Measurements from ENCODE around the gene ODR4.
"Not testable (repeated sequence)": the region's sequence is repeated elsewhere in the genome, so short reads cannot be mapped to it uniquely, and the experiment has no call there.

Gene ODR4
- 38.6 to 45.6 reads per million in 2 donors for total RNA-seq

DNA sequence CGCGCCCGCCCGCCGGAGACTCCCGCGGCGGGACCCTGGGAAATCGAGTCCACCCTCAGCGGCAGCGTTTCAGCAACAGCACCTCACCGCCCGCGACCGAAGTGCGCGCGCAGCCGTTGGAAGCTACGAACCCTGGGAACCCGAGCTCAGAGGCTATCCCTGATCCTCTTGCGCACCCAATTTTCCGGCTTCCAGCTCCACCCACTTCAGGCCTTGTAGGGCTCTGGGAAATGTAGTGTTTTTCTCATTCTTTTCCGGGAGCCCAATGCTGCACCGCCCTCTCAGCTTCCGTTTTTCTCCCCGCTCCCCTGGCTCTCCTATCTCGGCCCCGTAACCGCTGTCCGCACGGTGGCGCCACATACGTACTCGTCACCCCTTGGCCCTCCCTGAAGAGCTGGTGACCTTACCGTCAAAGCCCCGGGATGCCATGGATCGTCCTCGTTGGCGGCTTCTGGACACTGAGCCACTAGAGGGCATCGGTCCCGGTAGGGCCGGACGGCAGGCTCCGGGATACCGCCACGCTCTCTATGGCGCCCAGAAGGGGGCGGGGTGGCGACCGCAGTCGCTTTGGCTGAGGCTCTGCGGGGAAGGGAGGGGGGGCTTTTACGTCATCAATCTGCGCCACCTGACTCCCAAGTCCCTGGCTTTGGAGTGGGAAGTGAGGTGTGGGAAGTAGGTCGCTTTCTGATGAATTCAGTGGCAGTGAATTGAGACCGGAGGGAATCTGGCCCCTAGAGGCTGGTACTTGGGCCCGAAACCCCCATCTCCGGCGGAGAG is at the start of gene ODR4, which contains the start of gene TPR:
Gene ODR4, plus strand, starts transcription at position 687 of the 777 bp plus-strand sequence. CDS start 3,948 bp downstream, outside the sequence.
Gene TPR, minus strand, starts transcription at position 102 of the 777 bp plus-strand sequence. CDS start 225 bp downstream, outside the sequence.
- DNase-seq = peak; percentile 95

DNA sequence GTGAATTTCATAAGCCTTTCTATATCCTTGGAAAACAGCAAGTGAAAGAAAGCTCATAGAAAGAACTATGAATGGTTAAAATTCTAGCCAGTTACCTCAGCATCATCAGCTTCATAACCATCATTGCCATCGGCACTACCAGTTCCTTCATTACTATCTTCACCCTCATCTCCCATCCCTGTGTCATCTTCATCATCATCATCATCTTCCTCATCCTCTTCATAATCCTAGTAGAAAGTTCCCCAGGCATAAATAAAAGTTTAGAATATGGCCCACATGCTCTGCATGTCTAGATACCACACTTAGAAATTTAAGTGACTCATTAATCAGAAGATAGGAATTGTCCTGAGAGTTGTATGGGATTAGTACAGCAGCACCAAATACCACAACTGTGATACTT is 49.6 kb upstream of the ODR4 start:
- no peak for DNase-seq

DNA sequence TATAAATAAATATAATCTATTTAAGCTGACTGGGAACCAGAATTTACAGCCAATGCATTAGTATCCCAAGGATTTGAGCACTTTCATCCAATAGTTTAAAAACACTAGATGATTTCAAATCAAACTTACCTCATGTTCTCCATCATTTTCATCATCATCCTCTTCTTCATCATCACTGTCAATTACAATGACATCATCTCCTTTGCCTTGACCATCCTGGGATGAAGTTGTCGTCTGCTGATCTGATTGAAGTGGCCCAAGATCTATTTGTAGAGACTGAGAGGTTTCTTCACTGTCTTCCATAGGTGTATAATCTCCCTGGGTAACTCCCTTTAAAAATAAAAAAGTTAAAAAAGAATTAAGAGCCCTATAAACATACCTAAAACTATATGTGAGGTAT is 48.3 kb upstream of the ODR4 start:
- DNase-seq = no peak

- DNase-seq = no peak
Observed at GRCh38 chr1:186330758-186331157, 44.9 kb upstream of the ODR4 start.

GRCh38 chr1:186337554-186337953 is 38.1 kb upstream of the ODR4 start:
- DNase-seq = no peak

GRCh38 chr1:186340772-186341171 is 34.9 kb upstream of the ODR4 start:
- DNase-seq = no peak

DNA sequence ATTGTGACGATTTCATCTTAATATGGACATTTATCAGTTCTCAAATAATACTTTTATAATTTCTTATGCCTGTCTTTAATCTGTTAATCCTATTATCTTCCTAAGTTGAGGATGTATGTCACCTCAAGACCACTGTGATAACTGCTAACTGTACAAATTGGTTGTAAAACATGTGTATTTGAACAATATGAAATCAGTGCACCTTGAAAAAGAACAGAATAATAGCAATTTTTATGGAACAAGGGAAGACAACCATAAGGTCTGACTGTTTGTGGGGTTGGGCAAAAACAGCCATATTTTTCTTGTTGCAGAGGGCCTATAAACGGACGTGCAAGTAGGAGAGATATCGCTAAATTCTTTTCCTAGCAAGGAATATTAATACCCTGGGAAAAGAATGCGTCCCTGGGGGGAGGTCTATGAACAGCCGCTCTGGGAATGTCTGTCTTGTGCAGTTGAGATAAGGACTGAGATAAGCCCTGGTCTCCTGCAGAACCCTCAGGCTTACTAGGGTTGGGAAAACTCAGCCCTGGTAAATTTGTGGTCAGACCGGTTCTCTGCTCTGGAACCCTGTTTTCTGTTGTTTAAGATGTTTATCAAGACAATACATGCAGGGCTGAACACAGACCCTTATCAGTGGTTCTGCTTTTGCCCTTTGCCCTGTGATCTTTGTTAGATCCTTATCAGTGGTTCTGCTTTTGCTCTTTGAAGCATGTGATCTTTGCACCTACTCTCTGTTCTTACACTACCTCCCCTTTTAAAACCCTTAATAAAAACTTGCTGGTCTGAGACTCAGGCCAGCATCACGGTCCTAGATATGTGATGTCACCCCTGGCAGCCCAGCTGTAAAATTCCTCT is 27.6 kb upstream of the ODR4 start:
- DNase-seq = not testable (repeated sequence)

DNA sequence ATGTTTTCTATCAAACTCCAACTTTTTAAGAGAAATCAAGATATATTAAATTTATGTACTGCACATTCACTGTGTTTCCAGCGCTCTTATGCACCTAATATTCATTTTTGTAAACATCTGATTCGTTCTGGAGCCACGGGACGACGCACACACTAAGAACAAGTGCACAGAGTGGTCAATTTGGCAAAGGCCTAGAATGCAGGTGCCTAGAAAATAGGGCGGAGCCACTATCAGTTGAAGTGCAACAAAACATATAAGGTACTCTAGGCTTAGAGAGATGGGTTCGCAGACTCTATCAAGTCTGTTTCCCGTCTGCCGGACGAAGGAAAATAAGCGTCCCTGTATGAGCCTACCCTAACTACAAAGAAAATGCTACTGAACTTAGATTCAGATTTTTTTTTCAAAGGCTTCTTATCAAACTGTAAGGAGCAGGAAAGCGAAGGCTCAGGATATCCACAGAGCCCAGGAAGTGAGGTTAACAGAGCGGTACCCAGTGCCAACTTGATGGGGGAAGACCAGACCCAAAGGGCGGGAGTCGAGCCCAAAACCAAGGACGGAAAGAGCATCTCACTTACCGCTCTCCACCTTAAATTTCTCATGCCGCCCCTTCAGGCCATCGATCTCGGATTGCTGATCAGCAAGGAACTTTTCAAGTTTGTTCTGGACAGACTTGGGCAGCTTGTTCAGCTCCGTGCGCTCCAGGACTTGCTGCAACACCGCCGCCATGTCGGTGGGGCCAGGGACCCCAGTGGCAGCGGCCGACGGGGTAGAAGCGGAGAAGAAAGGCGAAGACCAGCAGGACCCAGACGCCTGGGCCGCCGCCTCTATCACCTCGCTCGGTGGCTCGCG is 1.1 kb upstream of the ODR4 start:
- DNase-seq = no peak

GRCh38 chr1:186375929-186376319 is 286 bp downstream of the ODR4 start:
- no peak for DNase-seq

DNA sequence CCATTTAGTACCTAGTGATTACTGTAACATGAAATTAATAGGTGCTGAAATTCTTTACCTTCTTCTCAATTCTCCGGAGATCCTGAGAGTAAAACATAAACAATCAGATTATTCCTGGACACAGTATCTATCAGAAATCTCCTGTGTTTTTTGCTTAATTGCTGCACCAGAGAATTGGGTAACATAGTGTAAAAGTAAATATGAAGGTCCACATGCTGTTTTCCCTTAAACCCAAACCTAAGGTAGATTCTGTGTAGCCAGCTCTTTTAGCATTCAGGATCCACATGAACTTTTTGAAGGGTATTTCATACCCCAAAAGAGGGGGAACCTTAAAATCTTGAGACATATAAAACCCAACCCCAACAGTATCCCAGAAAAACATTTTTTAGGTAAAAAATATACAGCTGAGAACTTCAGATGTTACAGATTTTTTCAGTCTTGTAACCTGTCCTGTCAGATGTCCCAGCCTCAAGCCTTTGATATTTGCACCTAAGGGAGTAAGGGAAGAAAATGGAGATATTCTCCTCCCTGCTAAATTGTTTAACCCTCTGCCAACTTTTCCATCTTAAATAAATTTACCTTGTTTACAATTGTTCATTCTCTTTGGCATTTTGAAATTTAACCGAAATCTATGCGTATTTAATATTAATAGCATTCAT is 11.2 kb downstream of the ODR4 start:
- no peak for DNase-seq

DNA sequence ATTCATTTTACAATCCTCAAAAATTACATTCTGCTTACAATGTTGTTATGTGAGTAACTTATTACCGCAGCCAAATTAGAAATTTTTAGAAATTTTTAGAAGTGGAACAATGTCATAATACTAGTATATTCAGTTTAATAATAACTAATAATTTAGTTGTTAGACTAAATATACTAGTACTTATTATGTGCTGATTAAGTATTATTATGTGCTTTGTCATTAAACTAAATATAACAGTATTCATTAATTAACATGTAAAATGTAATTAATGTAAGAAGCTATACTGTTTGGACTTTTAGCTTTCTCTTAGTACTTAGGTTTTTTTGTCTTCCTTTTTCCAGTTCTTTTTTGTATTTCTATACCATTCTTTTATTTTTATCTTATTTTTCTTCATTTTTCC is 15.3 kb downstream of the ODR4 start:
- no peak for DNase-seq

DNA sequence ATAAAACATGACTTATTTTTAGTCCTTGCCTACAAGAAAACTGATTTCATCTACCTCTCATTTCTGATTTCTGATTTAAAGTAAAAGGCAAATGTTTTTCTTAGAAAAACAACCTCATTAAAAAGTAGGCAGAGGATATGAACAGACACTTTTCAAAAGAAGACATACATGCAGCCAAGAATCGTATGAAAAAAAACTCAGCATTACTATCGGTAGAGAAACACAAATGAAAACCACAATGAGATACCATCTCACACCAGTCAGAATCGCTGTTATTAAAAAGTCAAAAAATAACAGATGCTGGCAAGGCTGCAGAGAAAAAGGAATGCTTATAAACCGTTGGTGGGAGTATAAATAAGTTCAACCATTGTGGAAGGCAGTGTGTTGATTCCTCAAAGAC is 16.2 kb downstream of the ODR4 start:
- no peak for DNase-seq

DNA sequence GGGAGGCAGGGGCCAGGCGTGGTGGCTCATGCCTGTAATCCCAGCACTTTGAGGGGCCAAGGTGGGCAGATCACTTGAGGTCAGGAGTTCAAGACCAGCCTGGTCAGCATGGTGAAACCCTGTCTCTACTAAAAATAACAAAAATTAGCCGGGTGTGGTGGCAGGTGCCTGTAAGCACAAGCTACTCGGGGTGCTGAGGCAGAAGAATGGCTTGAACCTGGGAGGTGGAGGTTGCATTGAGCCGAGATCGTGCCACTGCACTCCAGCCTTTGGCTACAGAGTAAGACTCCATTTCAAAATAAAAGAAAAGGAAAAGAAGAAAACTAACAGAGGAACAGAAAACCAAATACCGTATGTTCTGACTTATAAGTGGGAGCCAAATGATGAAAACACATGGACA is 17.1 kb downstream of the ODR4 start:
- DNase-seq = not testable (repeated sequence)

DNA sequence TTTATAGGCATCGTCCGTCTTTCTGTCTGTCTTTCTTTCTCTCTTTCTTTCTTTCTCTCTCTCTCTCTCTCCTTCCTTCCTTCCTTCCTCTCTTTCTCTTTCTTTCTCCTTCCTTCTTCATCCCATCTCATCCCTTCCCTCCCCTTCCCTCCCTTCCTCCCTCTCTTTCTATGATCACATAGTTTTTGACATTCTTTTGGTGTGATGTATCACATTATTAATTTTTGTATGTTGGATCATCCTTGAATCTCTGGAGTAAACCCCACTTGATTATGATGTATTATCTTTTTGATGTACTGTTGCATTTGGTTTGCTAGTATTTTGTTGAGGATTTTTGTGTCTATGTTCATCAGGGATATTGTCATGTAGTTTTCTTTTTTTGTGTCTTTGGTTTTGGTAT is 25.8 kb downstream of the ODR4 start:
- DNase-seq = not testable (repeated sequence)

DNA sequence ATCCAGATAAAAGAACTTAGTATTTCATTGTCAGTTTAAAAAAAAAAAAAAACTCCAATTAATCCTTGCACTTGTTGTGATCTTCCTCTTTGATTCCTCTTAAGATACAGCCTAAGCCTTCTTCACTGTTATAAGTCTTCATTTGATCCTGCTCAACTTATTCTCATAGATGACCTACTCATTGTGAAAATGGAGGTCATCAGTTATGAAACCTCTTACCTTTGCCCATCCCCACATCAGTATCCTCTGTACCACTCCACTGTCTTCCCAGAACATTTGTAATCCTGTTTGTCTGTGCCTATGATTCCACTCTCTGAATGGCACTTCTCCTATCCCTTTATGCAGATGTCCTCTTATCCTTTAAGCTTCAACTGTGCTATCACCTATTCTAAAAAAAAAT is 28.0 kb downstream of the ODR4 start:
- DNase-seq = no peak

GRCh38 chr1:186404454-186405051 is 28.9 kb downstream of the ODR4 start:
- DNase-seq = no peak

- DNase-seq = no peak
Observed at GRCh38 chr1:186409091-186409490, 33.5 kb downstream of the ODR4 start.

- DNase-seq = no peak
Observed at GRCh38 chr1:186413319-186413718, 37.7 kb downstream of the ODR4 start.

- no peak for DNase-seq
Observed at GRCh38 chr1:186418503-186418902, 42.9 kb downstream of the ODR4 start.

DNA sequence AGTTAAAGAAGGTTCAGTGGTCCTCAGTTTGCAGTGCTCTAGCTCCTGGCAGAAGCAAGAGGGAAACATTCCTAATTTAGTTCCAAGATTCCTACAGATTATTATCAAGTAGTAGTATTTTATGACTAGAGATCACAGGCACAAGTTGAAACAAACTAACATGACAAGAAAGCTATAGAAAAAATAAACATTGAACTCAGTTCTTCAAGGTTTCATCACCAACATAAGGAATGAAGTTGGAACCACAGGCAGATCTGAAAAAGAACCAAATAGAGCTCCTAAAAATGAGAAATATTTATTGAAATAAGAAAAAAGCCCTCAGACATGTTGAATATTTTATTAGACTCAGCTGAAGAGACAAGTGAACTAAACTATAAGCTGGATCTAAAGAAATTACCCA is 44.7 kb downstream of the ODR4 start:
- DNase-seq = no peak

DNA sequence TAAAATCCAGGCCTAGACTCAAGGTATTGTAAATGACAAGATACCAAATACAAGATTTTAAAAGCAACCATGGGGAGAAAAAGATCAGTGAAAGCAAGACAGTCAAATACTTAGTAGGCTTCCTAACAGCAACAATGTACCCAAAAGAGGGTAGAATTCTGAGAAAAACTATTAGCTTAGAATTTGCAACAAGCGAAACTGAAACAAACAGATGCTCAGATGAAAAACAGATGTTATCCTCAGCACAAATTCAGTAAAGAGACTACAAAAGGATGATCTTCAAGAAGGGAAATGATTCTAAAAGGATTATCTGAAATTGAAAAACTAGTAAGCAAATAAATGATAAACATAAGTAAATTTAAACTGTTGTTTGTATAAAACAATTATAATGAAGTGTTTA is 45.3 kb downstream of the ODR4 start:
- no peak for DNase-seq

- no peak for DNase-seq
Observed at GRCh38 chr1:186421446-186421845, 45.8 kb downstream of the ODR4 start.
